ENCODE measurements around the gene EGFR.

GRCh38 chr7:55006499-55006898 is 12.3 kb upstream of the EGFR start:
- TF ChIP-seq CTCF (conservative IDR thresholded peaks at IDR 0.05 in 1 of 2, IDR thresholded peaks at IDR 0.05 in 1 of 2; ENCODE audit: extremely low read depth in 1 of 2, insufficient read depth in 1 of 2, low read depth in 1 of 2, low read length in 2 of 2) (no peak), EZH2 (IDR thresholded peaks at IDR 0.05; ENCODE audit: borderline replicate concordance, low read length) (no peak)

All from mammary epithelial cell (primary cell).